H1 (cell line): ENCODE results near the gene CCR2. TPM values are rescaled to one million over a fixed set of nuclear protein-coding genes. Genes with fewer than 3 reads are reported as not detected.

Source experiments
- BACH1 ChIP-seq: IDR thresholded peaks from 2 replicates; pipeline ENCODE4 v1.6.1; 2012; ENCODE audit warnings: low read length, improper control_type of control experiment
- BRCA1 ChIP-seq: IDR thresholded peaks from 2 replicates; pipeline ENCODE4 v1.6.1; 2012; ENCODE audit warnings: low read depth, low read length, improper control_type of control experiment
- CHD7 ChIP-seq: fragments of 300-600 bp; sonication (generic); IDR thresholded peaks from 2 replicates; pipeline ENCODE4 v1.7.1; 2012; ENCODE audit warnings: low read length, moderate library complexity, mild to moderate bottlenecking, inconsistent platforms; ENCODE audit not compliant: insufficient replicate concordance
- EZH2 ChIP-seq: fragments of 200-600 bp; sonication (generic); IDR thresholded peaks from 2 replicates; pipeline ENCODE4 v1.7.1; 2012; ENCODE audit warnings: low read depth, mild to moderate bottlenecking, moderate library complexity, low read length, inconsistent platforms; ENCODE audit not compliant: severe bottlenecking
- RAD21 ChIP-seq, 2 experiments: IDR thresholded peaks in 1 of 2; conservative IDR thresholded peaks in 1 of 2; 2 replicates each; pipeline ENCODE4 v1.6.1; 2011; ENCODE audit warnings: low read depth in 2 of 2, low read length in 2 of 2, improper control_type of control experiment in 1 of 2, inconsistent platforms in 1 of 2, mild to moderate bottlenecking in 1 of 2, moderate library complexity in 1 of 2
- SP4 ChIP-seq: IDR thresholded peaks from 2 replicates; pipeline ENCODE4 v1.6.1; 2012; ENCODE audit warnings: low read length, inconsistent platforms
- polyA plus RNA-seq, 7 experiments: library from polyadenylated mRNA; depleted of rRNA in 3 of 7; stranded (reverse) in 5 of 7; unstranded in 2 of 7; fragments of >200 nt in 5 of 7; fragments of 200-250 nt in 2 of 7; gene quantifications; 1 replicate in 5 of 7; 2 replicates in 1 of 7; 4 replicates in 1 of 7; pipeline versions ENCODE4 v1.2.1 to v1.2.3, GENCODE V29; 2011 to 2013; ENCODE audit warnings: missing spikeins in 2 of 7, mixed read lengths in 2 of 7
- total RNA-seq: library from RNA; stranded (reverse); fragmentation: NEBNext Ultra II Directional; extraction: Animal tissue kit (Norgen Biotek cat#: 25700); gene quantifications from 2 replicates; pipeline ENCODE4 v1.2.1, GENCODE V29; 2021

Gene CCR2
- total and polyA plus RNA-seq, 2 of the 8 experiments (the other 6 are each of a cell fraction or from before 2014, with no cell fraction given), result not detected

GRCh38 chr3:46348823-46349482 is 5.0 kb upstream of the CCR2 start (continued):
- TF ChIP-seq CHD7 (no peak), RAD21 (IDR thresholded peaks at IDR 0.05 in 1 of 2, conservative IDR thresholded peaks at IDR 0.05 in 1 of 2; ENCODE audit: low read depth in 2 of 2, low read length in 2 of 2) (no peak), SP4 (no peak), BACH1 (no peak), BRCA1 (no peak), EZH2 (no peak)
